ENCODE measurements around the gene ELMOD2.
A peak's percentile ranks its signal among the peaks of the same experiment; 100 is the strongest.
"Not testable (repeated sequence)": the region's sequence is repeated elsewhere in the genome, so short reads cannot be mapped to it uniquely, and the experiment has no call there.

ELMOD2 gene

GRCh38 chr4:140523857-140524742, at the start of gene ELMOD2:
ELMOD2 (plus strand) TSS chr4:140524168; CDS start chr4:140525429, 1,261 bp downstream.
- Mint-ChIP-seq H3K9me3 (no peaks in the 10 kb centered on the region), H3K27me3 (no peaks in the 10 kb centered on the region), H3K27ac (peak within 1 kb of the TSS; percentile 71), H3K4me3 (peak within 1 kb of the TSS; percentile 84), H3K4me1 (peaks cover 4% of the 10 kb centered on the region), H3K36me3 (peaks cover 4% of the 10 kb centered on the region)
- ATAC-seq (ENCODE audit: low read depth) (peak; percentile 98), DNase-seq (ENCODE audit: low spot score in 2 of 2) (peak; percentile 85 to 95)

- no peak for ATAC-seq (ENCODE audit: low read depth)
- Mint-ChIP-seq H3K27ac (no peak overlapping the region), H3K4me3 (no peak overlapping the region), H3K4me1 (no peaks in the 10 kb centered on the region), H3K27me3 (peaks cover 9% of the 10 kb centered on the region), H3K9me3 (peaks cover 9% of the 10 kb centered on the region), H3K36me3 (peaks cover 2% of the 10 kb centered on the region)
- no peak for DNase-seq (ENCODE audit: low spot score in 2 of 2)
Measured at GRCh38 chr4:140483445-140483844, 40.5 kb upstream of the ELMOD2 start.

GRCh38 chr4:140485939-140486338, 38.0 kb upstream of the ELMOD2 start:
- Mint-ChIP-seq H3K36me3 (peaks cover 2% of the 10 kb centered on the region), H3K4me1 (no peaks in the 10 kb centered on the region), H3K27me3 (peaks cover 5% of the 10 kb centered on the region), H3K27ac (no peak overlapping the region), H3K4me3 (no peak overlapping the region), H3K9me3 (peaks cover 9% of the 10 kb centered on the region)
- DNase-seq (ENCODE audit: low spot score in 2 of 2) (no peak), ATAC-seq (ENCODE audit: low read depth) (no peak)

GRCh38 chr4:140497405-140497746, 26.6 kb upstream of the ELMOD2 start:
- Mint-ChIP-seq H3K9me3 (no peaks in the 10 kb centered on the region), H3K36me3 (no peaks in the 10 kb centered on the region), H3K27ac (no peak overlapping the region), H3K4me1 (peaks cover 4% of the 10 kb centered on the region), H3K27me3 (peaks cover 26% of the 10 kb centered on the region), H3K4me3 (peak overlapping the region; percentile 64)
- ATAC-seq (ENCODE audit: low read depth) (no peak), DNase-seq (ENCODE audit: low spot score in 2 of 2) (no peak)

- Mint-ChIP-seq H3K4me1 (peaks cover 4% of the 10 kb centered on the region), H3K4me3 (peak within 1 kb of the TSS; percentile 64), H3K9me3 (no peaks in the 10 kb centered on the region), H3K27me3 (peaks cover 26% of the 10 kb centered on the region), H3K27ac (no peak within 1 kb of the TSS), H3K36me3 (no peaks in the 10 kb centered on the region)
- DNase-seq (ENCODE audit: low spot score in 2 of 2) = no peak
- no peak for ATAC-seq (ENCODE audit: low read depth)
Measured at GRCh38 chr4:140497747-140498636, 26.0 kb upstream of the ELMOD2 start, which contains the start of gene MGAT4D. MGAT4D (minus strand) TSS chr4:140498293; CDS start chr4:140498222, 71 bp downstream.

GRCh38 chr4:140499391-140499790, 24.6 kb upstream of the ELMOD2 start:
- Mint-ChIP-seq H3K4me1 (peaks cover 4% of the 10 kb centered on the region), H3K4me3 (no peak overlapping the region), H3K27me3 (peaks cover 24% of the 10 kb centered on the region), H3K27ac (no peak overlapping the region), H3K9me3 (no peaks in the 10 kb centered on the region), H3K36me3 (no peaks in the 10 kb centered on the region)
- no peak for ATAC-seq (ENCODE audit: low read depth)
- no peak for DNase-seq (ENCODE audit: low spot score in 2 of 2)

GRCh38 chr4:140504261-140504660, 19.7 kb upstream of the ELMOD2 start:
- H3K27ac Mint-ChIP-seq = no peak overlapping the region
- ATAC-seq (ENCODE audit: low read depth) (no peak), DNase-seq (ENCODE audit: low spot score in 2 of 2) (no peak)
- peaks cover 32% of the 10 kb centered on the region for H3K27me3 Mint-ChIP-seq
- H3K4me3 Mint-ChIP-seq = no peak overlapping the region
- H3K36me3 Mint-ChIP-seq = no peaks in the 10 kb centered on the region
- H3K4me1 Mint-ChIP-seq = no peaks in the 10 kb centered on the region
- no peaks in the 10 kb centered on the region for H3K9me3 Mint-ChIP-seq

- ATAC-seq (ENCODE audit: low read depth); H3K36me3 Mint-ChIP-seq; H3K4me1 Mint-ChIP-seq; H3K9me3 Mint-ChIP-seq; H3K4me3 Mint-ChIP-seq; DNase-seq (ENCODE audit: low spot score in 2 of 2); H3K27ac Mint-ChIP-seq: not testable (repeated sequence)
- peaks cover 28% of the 10 kb centered on the region for H3K27me3 Mint-ChIP-seq
Measured at GRCh38 chr4:140513765-140514164, 10.2 kb upstream of the ELMOD2 start.

- DNase-seq (ENCODE audit: low spot score in 2 of 2) (no peak), ATAC-seq (ENCODE audit: low read depth) (no peak)
- Mint-ChIP-seq H3K9me3 (no peaks in the 10 kb centered on the region), H3K27me3 (peaks cover 17% of the 10 kb centered on the region), H3K4me3 (no peak overlapping the region), H3K4me1 (no peaks in the 10 kb centered on the region), H3K27ac (no peak overlapping the region), H3K36me3 (no peaks in the 10 kb centered on the region)
Measured at GRCh38 chr4:140515423-140515822, 8.5 kb upstream of the ELMOD2 start.

GRCh38 chr4:140523370-140523856, 555 bp upstream of the ELMOD2 start:
- DNase-seq (ENCODE audit: low spot score in 2 of 2) (no peak), ATAC-seq (ENCODE audit: low read depth) (peak; percentile 9)
- Mint-ChIP-seq H3K27ac (peak overlapping the region; percentile 71), H3K9me3 (no peaks in the 10 kb centered on the region), H3K4me1 (peaks cover 4% of the 10 kb centered on the region), H3K4me3 (peak overlapping the region; percentile 84), H3K27me3 (no peaks in the 10 kb centered on the region), H3K36me3 (peaks cover 4% of the 10 kb centered on the region)

- Mint-ChIP-seq H3K9me3 (no peaks in the 10 kb centered on the region), H3K27ac (no peak overlapping the region), H3K27me3 (no peaks in the 10 kb centered on the region), H3K4me1 (peaks cover 4% of the 10 kb centered on the region), H3K36me3 (peaks cover 11% of the 10 kb centered on the region), H3K4me3 (no peak overlapping the region)
- ATAC-seq (ENCODE audit: low read depth) (no peak), DNase-seq (ENCODE audit: low spot score in 2 of 2) (no peak)
Measured at GRCh38 chr4:140529434-140529833, 5.5 kb downstream of the ELMOD2 start.

- Mint-ChIP-seq H3K4me3 (no peak overlapping the region), H3K36me3 (peaks cover 16% of the 10 kb centered on the region), H3K9me3 (no peaks in the 10 kb centered on the region), H3K4me1 (peaks cover 4% of the 10 kb centered on the region), H3K27me3 (no peaks in the 10 kb centered on the region), H3K27ac (no peak overlapping the region)
- ATAC-seq (ENCODE audit: low read depth) = no peak
- DNase-seq (ENCODE audit: low spot score in 2 of 2) = no peak
Measured at GRCh38 chr4:140533951-140534480, 10.0 kb downstream of the ELMOD2 start.

- ATAC-seq (ENCODE audit: low read depth) (peak; percentile 97), DNase-seq (ENCODE audit: low spot score in 2 of 2) (peak in 1 of 2 donors; percentile 63)
- Mint-ChIP-seq H3K36me3 (peaks cover 3% of the 10 kb centered on the region), H3K4me1 (peaks cover 7% of the 10 kb centered on the region), H3K27me3 (peaks cover 16% of the 10 kb centered on the region), H3K4me3 (no peak overlapping the region), H3K27ac (peak overlapping the region; percentile 55), H3K9me3 (no peaks in the 10 kb centered on the region)
Measured at GRCh38 chr4:140556372-140557085, 32.6 kb downstream of the ELMOD2 start.

All from memory B cell (primary cell).